Thyroid gland (tissue), 4 donors: ENCODE results near the gene RNF126. TPM values are rescaled to one million over a fixed set of nuclear protein-coding genes. Genes with fewer than 3 reads are reported as not detected.
"Not testable (repeated sequence)": the region's sequence is repeated elsewhere in the genome, so short reads cannot be mapped to it uniquely, and the experiment has no call there.

Experiments used
- DNase-seq, 2 donors: peaks; one replicate each; pipeline ENCODE4 v3.0.0-alpha.2; 2019
- H3K27ac ChIP-seq, 3 donors: fragments of 200-600 bp; sonication (generic); 1 replicate in 2 of 3; 2 replicates in 1 of 3; pipeline ENCODE4 v1.5.1; 2016 to 2019; ENCODE audit warnings: mild to moderate bottlenecking in 1 of 3, moderate library complexity in 1 of 3
- H3K27me3 ChIP-seq: fragments of 200-600 bp; sonication (generic); one replicate; pipeline ENCODE4 v1.5.1; 2019
- H3K36me3 ChIP-seq, 2 donors: fragments of 200-600 bp; sonication (generic); one replicate each; pipeline ENCODE4 v1.5.1; 2016 to 2019
- H3K4me1 ChIP-seq, 2 donors: fragments of 200-600 bp; sonication (generic); one replicate each; pipeline ENCODE4 v1.5.1; 2017 to 2019
- H3K4me3 ChIP-seq, 3 donors: fragments of 200-600 bp; sonication (generic); replicated peaks in 1 of 3; 1 replicate in 2 of 3; 2 replicates in 1 of 3; pipeline ENCODE4 v1.5.1; 2016; ENCODE audit warnings: mild to moderate bottlenecking in 1 of 3
- H3K9me3 ChIP-seq: fragments of 200-600 bp; sonication (generic); one replicate; pipeline ENCODE4 v1.5.1; 2017
- CTCF ChIP-seq, 6 experiments: fragments of 200-600 bp in 3 of 6; fragments of 450-650 bp in 3 of 6; sonication (generic) in 3 of 6; IDR thresholded peaks; one replicate each; pipeline ENCODE4 v1.5.1; 2016 to 2019; ENCODE audit warnings: antibody characterized with exemption in 6 of 6, mild to moderate bottlenecking in 2 of 6, inconsistent platforms in 1 of 6, moderate library complexity in 1 of 6
- POLR2A ChIP-seq, 2 donors: fragments of 450-650 bp; IDR thresholded peaks; one replicate each; pipeline ENCODE4 v1.6.1; 2017; ENCODE audit warnings: antibody characterized with exemption in 2 of 2, mild to moderate bottlenecking in 2 of 2, moderate library complexity in 1 of 2
- WGBS, 2 donors: methylation state at CpG; one replicate each; pipeline ENCODE4 v1.1.5; 2017; 5-methylcytosine and 5-hydroxymethylcytosine counted together
- intact Hi-C: fragments of 100-400 bp; cut with DNase I; formaldehyde crosslinking; loops from one replicate; pipeline ENCODE4 v1.15.1; 2023
- total RNA-seq, 4 donors: library from RNA; depleted of rRNA; stranded (reverse); fragments of >200 nt; gene quantifications; one replicate each; pipeline ENCODE4 v1.2.3, GENCODE V29; 2016

Gene RNF126
- total RNA-seq, 4 donors from 2014 or later, result 41.4 to 55.5 (median 53.5) TPM

DNA sequence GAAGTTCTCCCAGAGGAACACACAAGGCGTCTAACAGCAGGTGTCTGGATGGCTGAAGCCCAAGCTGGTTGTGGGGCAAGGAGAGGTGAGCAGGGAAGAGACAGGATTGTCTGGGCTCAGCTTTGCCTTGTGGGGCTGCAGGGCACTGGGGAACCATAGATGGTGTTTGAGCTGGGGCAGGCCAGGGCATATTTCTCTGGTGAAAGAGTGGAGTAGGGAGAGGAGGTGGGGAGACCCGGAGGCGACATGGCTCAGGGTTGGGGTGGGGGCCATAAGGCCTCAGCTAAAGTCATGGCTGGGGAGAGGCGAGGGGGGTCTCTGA is 40.3 kb upstream of the RNF126 start:
- no peak overlapping the region for H3K27ac ChIP-seq
- H3K9me3 ChIP-seq, result no peaks in the 10 kb centered on the region
- H3K4me1 ChIP-seq, result peaks cover 4 to 28% of the 10 kb centered on the region in 2 donors
- H3K4me3 ChIP-seq, result no peak overlapping the region
- no peaks in the 10 kb centered on the region for H3K27me3 ChIP-seq
- no peaks in the 10 kb centered on the region for H3K36me3 ChIP-seq
- intact Hi-C loops, result no loop called here
- DNase-seq, result no peak
- TF ChIP-seq POLR2A (IDR thresholded peaks at IDR 0.05) (no peak), CTCF (IDR thresholded peaks at IDR 0.05) (no peak)
- 40 to 58% methylated on average over 3 to 4 of the region's 4 CpGs for WGBS, 2 donors

DNA sequence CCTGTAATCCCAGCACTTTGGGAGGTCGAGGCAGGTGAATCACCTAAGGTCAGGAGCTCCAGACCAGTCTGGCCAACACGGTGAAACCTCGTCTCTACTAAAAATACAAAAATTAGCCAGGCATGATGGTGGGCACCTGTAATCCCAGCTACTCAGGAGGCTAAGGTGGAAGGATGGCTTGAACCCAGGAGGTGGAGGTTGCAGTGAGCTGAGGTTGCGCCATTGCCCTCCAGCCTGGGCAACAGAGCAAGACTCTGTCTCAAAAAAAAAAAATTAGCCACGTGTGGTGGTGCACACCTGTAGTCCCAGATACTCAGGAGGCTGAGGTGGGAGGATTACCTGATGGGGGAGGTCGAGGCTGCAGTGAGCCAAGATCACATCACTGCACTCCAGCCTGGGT is 39.8 kb upstream of the RNF126 start:
- intact Hi-C loops, H3K36me3 ChIP-seq, H3K9me3 ChIP-seq, H3K4me3 ChIP-seq, H3K27me3 ChIP-seq, H3K27ac ChIP-seq, DNase-seq: not testable (repeated sequence)
- 55 to 57% methylated on average over 6 of the region's 6 CpGs for WGBS, 2 donors
- peaks cover 4 to 23% of the 10 kb centered on the region in 2 donors for H3K4me1 ChIP-seq

DNA sequence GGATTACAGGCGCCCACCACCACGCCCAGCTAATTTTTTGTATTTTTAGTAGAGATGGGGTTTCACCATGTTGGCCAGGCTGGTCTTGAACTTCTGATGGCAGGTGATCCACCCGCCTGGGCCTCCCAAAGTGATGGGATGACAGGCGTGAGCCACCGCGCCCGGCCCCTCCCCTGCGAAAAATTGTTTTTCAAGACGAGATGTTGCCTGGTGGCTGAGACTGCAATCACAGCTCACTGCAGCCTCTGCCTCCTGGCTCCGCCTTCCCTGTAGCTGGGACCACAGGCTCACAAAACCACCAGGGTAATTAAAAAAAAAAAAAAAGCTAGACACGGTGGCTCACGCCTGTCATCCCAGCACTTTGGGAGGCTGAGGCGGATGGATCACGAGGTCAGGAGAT is 36.9 kb upstream of the RNF126 start:
- H3K9me3 ChIP-seq, DNase-seq, H3K4me3 ChIP-seq, H3K36me3 ChIP-seq, H3K27ac ChIP-seq, H3K27me3 ChIP-seq, intact Hi-C loops: not testable (repeated sequence)
- H3K4me1 ChIP-seq, result peaks cover 4 to 11% of the 10 kb centered on the region in 2 donors
- 78 to 85% methylated on average over 12 to 14 of the region's 14 CpGs for WGBS, 2 donors

DNA sequence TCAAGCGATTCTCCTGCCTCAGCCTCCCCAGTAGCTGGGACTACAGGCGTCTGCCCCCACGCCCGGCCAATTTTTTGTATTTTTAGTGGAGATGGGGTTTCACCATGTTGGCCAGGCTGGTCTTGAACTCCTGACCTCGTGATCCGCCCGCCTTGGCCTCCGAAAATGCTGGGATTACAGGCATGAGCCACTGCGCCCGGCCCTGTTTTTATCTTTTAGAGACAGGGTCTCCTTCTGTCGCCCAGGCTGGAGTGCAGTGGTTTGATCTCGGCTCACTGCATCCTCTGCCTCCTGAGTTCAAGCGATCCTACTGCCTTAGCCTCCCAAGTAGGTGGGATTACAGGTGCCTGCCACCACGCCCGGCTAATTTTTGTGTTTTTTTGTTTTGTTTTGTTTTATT is 35.5 kb upstream of the RNF126 start:
- H3K9me3 ChIP-seq, intact Hi-C loops, H3K27ac ChIP-seq, H3K36me3 ChIP-seq, DNase-seq, H3K4me3 ChIP-seq, H3K27me3 ChIP-seq, H3K4me1 ChIP-seq: not testable (repeated sequence)
- 95 to 96% methylated on average over 15 of the region's 15 CpGs for WGBS, 2 donors

DNA sequence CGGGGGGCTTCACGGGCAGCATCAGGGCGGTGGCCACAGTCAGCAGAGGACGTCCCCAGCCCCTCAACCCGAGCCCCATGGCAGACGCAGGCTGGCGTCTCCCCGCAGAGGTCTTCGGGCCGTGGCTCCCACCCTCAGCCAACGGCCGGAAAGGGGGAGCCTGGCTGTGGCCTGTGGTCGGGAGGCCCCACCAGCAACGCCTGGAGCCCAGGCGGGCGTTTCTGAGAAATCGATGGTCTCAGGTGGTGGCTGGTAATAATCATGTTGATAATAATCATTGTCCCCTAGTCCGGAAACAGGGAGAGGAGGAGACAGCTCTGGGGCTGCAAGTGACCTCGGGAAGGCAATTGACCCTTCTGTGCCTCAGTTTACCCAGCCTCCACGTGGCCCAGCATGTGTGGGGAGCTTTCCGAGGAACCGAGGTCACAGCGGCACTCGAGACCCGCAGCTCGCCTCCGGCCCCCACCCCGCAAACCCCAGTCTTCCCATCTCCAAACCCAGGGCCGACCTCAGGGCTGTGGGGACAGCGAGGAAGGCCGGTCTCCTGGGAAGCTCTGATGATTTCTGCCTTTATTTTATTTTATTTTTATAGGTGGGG is 32.4 kb upstream of the RNF126 start, which contains the start of gene PRSS57:
PRSS57 (minus strand) TSS at position 101 of the 598 bp plus-strand sequence; CDS start at position 79, 22 bp downstream.
- no peak for DNase-seq
- no peak within 1 kb of the TSS for H3K4me3 ChIP-seq
- WGBS, 2 donors, result 82 to 83% methylated on average over 19 to 20 of the region's 31 CpGs
- H3K27ac ChIP-seq, result no peak within 1 kb of the TSS
- H3K27me3 ChIP-seq, result no peaks in the 10 kb centered on the region
- no peaks in the 10 kb centered on the region for H3K36me3 ChIP-seq
- intact Hi-C loops, result no loop called here
- H3K4me1 ChIP-seq, result no peaks in the 10 kb centered on the region
- no peaks in the 10 kb centered on the region for H3K9me3 ChIP-seq
- TF ChIP-seq POLR2A (IDR thresholded peaks at IDR 0.05) (no peak), CTCF (IDR thresholded peaks at IDR 0.05) (no peak)

DNA sequence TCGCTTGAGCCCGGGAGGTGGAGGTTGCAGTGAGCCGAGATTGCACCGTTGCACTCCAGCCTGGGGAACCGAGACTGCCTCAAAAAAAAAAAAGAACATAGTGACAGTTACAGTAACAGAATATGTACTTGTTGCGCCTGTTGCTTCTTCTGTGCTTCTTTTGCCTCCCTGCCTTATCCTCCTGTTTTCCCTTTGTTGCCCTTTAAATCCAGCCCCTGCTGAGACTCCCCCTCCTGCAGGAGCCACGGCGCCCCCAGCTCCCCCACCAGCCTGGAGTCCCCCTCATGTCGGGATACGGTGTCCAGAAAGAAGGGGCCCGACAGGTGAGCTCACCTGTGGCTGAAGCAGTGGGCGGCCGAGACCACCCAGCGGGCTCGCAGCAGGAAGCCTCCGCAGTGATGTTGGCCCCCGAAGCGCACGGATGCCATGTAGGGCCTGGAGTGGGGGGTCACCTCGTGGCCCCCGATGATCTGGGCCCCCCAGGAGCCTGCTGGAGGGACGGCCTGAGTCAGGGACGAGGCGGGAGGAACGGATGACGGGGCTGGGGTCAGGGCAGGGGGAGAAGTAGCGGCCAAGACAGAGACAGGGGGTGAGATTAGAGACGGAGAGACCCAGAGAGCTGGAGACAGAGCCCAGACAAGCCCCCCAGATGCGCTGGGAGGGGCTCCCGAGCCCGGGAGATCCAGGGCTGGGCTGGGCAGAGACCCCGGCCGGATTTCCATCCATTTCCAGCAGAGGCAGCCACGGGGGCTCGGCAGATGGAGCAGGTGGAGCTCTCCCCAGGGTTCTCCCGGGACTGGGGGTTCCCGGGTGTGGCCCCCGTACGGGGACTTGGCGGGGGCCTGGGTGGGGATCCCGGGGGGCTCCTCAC is 31.7 kb upstream of the RNF126 start:
- intact Hi-C loops, result no loop called here

GRCh38 chr19:690203-690602 is 27.2 kb upstream of the RNF126 start:
- no peaks in the 10 kb centered on the region for H3K4me1 ChIP-seq
- H3K36me3 ChIP-seq, result no peaks in the 10 kb centered on the region
- H3K27me3 ChIP-seq, result no peaks in the 10 kb centered on the region
- no peak for DNase-seq
- intact Hi-C loops, result no loop called here
- no peaks in the 10 kb centered on the region for H3K9me3 ChIP-seq
- H3K27ac ChIP-seq, result no peak overlapping the region
- no peak overlapping the region for H3K4me3 ChIP-seq
- TF ChIP-seq CTCF (IDR thresholded peaks at IDR 0.05) (no peak), POLR2A (IDR thresholded peaks at IDR 0.05) (no peak)
- whole genome bisulfite sequencing, 2 donors, result 62 to 71% methylated on average over 17 to 18 of the region's 18 CpGs

More for the DNA sequence above, 31.7 kb upstream of the RNF126 start:
- no peak overlapping the region for H3K4me3 ChIP-seq
- WGBS, 2 donors, result 46 to 54% methylated on average over 30 to 37 of the region's 41 CpGs
- no peaks in the 10 kb centered on the region for H3K36me3 ChIP-seq
- H3K4me1 ChIP-seq, result no peaks in the 10 kb centered on the region
- no peaks in the 10 kb centered on the region for H3K27me3 ChIP-seq
- no peak for DNase-seq
- TF ChIP-seq POLR2A (IDR thresholded peaks at IDR 0.05), result no peak
- H3K27ac ChIP-seq, result no peak overlapping the region
- H3K9me3 ChIP-seq, result no peaks in the 10 kb centered on the region
